Eye (tissue), 1 donor: Measurements from ENCODE around the gene RAPGEF4.
"Not testable (repeated sequence)": the region's sequence is repeated elsewhere in the genome, so short reads cannot be mapped to it uniquely, and the experiment has no call there.

Experiments used
- DNase-seq: peaks from one replicate; pipeline ENCODE4 v3.0.0-alpha.2; 2015

RAPGEF4 gene

GRCh38 chr2:173002751-173003541 lies 267.3 kb downstream of the RAPGEF4 start:
- DNase-seq = peak; percentile 6

DNA sequence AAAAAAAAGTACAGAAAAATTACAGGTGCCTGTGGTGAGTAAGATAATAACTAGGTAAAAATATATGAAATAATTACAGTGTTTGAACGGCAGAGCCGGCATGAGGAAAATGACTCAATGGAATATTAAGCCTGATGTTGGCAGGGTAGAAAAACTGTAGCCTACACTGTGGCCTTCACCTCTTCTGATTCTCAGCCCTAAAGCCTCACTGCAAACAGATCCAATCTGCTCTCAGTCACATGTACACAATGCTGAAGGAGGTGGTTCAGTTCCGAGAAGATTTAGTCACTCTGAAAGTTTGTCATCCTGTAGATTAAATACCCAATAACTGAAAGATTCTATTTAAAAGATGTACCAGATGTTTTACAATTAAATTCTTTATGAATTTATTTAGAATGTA lies 273.1 kb downstream of the RAPGEF4 start:
- no peak for DNase-seq

DNA sequence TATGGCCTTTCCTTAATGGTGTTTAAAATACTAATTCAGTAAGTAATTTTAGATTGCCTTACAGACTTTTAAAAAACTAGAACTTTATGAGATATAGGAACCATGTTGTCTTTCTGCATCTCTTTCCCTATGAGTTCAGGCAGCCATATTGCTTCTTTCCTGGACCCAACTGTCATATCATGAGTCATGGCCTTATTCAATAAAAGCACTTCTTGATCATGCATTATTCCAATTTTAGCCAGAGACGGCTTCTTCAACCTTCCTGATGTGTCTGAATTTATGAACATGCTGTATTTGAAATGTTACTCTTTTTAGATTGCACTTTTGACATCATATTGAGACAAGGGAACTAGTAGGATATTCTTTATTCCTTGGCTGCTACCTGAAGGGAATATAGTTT lies 274.6 kb downstream of the RAPGEF4 start:
- DNase-seq = no peak

DNA sequence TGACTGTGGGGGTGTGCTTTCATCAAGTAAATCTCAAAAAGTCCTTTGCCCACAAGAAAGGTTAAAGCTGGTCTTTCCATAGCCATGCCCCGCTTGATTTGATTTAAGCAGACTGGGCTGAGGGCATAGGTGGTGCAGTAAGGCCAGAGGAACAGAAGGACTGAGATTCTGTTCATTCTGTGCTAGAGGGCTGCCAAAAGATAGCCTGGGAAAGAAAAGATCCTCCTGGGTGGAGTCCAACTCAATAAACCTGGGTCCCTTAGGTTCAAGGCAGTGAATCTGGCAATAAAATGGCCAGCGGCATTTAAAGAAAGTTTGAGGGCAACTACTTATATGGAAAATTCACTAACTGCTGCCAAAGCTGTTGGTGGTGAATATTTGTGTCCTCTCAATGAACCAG lies 280.8 kb downstream of the RAPGEF4 start:
- DNase-seq = no peak

DNA sequence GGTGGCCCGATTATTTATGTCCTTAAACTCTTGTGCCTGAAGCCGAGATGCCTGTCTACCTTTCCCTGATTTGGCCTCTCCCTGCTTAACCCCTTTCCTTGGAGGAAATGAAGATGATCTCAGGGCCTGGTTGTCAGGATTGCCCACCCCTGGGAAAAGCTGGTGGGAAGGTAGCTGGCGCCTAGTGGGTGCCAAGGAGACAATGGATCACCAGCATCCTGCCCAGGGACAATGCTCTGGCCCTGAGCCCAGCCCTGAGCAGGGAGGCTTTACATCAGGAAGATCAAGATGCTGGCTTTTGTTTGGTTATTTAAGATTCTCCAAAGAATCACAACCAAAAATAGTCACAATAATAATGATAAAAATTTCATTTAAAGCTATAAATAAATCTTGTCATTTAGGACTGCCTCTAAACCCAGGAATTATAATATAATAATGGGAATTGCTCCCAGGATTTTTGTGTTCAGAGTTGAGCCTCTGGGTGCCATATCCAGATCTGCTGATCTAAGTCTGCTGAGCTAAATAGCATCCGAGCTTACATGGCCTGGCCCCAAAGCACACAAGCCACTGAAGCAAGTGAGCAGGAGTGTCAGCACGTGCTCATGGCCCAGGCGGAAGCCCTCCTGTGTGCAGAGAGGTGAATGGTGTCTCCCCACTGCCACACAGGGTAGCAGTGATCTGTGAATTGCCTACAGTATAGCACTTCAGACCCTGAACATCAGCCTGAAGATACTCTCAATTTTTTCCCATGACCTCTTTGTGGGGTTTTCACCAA lies 282.2 kb downstream of the RAPGEF4 start:
- DNase-seq = no peak

- no peak for DNase-seq
Measured at GRCh38 chr2:173019755-173020154, 284.1 kb downstream of the RAPGEF4 start.

DNA sequence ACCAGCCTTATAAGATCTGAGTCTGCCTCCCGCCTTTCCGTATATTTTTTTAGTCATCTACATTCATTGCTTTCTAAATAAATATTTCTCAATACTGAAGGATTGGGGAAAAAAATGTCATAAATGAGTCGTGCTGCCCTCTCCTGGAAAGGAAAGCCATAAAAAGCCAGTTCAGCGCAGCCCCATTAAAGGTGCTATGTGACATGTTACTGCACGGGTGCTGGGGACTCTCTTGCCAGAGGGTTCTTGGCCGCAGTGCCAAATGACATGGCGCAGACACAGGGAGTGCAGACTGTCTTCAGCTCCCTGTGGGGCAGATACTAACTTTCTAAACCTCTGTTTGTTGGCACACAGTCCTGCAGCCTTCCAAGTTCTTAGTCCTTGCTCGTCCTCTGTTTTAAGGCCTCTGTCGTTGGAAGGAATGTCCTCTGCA lies 286.3 kb downstream of the RAPGEF4 start:
- DNase-seq = no peak

DNA sequence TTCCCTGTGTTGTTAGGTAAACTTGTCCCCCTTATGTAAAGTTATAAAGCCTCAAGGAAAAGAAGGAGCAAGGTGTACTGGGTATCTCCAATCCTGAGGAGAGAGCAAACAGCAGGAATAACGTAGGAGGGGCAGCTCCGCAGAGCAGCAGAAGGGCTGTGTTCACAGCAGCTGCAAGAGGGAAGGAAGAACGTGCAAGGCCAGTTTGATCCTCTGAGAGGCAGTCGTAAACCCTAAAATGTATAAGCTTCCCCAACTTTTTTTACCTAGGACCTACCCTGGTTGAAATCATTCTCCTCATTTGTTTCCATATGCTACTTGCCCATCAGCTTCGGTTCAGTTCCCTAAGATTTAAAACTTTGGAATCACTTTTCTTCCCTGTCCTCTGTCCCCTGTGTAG lies 288.1 kb downstream of the RAPGEF4 start:
- DNase-seq = no peak

GRCh38 chr2:173026479-173026878 lies 290.8 kb downstream of the RAPGEF4 start:
- DNase-seq = no peak

DNA sequence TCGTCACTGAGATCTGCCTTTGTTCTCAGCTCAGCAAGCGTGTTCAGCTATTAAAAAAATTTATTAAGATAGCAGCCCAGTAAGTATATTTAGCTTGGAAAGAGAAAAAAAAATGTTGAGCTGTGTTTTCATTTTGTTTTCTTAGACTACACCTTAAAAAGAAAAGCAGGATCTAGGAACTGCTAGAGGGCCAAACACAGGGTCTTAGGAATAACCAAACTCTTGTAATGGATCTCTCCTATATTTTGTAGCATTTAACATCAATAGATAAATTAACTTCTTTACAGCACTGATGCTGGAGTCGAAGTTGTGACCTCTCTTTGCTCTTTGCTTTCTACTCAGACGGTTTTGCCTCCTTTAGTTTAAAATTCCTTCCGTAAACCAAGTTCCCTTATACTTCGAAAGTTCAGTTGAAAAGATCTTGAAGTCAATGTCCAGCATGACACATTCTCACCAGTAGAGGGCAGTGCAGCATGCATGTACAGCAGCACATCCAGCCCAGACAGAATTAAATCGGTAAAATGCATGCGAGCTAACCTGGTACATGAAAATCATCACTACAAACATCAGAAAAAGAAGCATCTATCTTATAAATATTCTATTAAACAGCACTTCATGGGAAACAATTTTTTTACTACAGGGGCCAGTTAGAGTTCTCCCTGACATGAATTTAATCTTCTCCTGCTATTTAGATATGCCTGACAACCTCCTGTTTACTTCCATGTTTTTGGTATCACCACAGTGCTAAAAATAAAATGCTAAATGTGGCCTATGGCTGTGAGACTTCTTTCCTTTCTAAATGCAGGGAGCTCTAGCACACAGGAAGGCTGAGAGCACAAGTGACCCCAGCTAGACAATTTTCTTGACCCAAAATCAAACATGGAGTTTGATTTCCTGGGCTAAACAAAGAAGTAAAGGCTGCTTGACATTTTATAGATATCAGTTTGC lies 291.8 kb downstream of the RAPGEF4 start:
- DNase-seq = peak; percentile 97

DNA sequence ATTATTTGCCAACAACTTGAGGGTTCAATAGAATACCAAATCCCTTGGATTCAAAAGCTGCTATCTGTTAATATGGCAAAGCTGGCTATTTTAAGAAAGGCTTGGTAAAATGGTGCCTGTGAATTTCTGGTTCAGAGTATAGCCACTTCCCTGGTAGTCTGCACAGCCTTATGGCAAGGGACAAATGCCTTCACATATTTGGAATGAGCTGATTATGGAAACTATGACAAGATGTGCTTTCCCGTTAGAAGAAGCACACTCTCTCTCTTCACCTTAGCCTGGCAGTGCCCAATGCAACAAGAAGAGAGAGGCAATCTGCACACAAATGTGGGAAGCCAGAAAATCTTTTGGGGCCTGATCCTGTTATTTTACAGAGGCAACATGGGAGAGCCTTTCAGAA lies 292.5 kb downstream of the RAPGEF4 start:
- DNase-seq = no peak

- DNase-seq = peak; percentile 37
Measured at GRCh38 chr2:173028671-173029070, 293.0 kb downstream of the RAPGEF4 start.

- DNase-seq = no peak
Measured at GRCh38 chr2:173030561-173031490, 295.2 kb downstream of the RAPGEF4 start.

DNA sequence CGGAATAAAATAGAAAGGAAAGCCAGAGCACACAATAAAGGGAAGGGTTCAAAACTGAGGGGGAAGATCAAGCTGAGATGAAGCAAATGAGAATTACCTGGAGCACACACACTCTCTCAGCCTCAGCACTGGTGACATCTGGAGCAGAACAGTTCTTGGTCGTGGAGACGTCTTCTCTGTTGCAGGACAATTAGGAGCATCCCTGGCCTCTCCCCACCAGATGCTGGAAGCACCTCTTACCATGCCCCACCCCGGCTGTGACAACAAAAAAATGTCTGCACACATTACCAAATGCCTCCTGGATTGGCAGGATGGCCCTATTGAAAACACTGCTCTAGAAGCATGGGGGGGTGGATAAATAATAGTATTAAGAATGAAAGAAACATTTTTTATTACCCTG lies 296.4 kb downstream of the RAPGEF4 start:
- DNase-seq = no peak

DNA sequence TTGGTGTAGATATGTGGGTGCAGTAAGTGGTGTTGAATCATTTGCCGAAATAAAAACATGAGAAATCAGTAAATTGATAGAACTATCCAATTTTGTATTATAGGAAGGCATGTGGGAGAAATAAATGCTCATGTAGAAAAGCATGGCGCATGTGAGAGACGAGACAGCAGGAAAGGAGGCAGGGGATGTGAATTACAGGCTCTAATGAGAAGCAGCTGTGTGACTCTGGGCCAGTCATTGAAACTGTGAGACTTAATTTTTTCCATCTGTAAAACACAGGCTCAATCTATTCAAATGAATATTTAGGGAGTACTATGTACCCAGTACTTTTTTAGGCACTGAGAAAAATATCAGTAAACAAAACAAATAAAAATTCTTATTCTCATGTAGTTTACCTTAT lies 297.4 kb downstream of the RAPGEF4 start:
- no peak for DNase-seq

DNA sequence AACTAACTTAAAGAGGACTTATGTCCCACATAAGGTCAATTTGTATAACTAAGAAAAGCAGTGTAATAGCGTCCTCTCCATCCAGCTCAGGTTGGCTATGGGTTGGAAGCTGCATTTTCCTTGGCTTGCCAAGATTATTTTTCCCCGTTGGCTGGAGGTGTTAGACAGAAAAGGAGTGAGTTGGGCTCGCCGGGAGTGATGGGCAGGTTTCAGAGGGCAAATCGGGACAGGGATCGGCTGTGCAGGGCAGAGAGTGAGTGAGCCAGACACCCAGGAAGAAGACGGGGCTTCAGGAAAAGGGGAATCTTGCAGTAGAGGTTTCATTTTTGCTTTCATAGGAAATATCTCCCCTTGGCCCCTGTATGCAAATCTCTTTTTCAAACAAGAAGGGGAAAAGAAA lies 298.5 kb downstream of the RAPGEF4 start:
- no peak for DNase-seq

GRCh38 chr2:173037245-173038120 lies 301.8 kb downstream of the RAPGEF4 start:
- DNase-seq = no peak

GRCh38 chr2:173038257-173038656 lies 302.6 kb downstream of the RAPGEF4 start:
- not testable (repeated sequence) for DNase-seq

DNA sequence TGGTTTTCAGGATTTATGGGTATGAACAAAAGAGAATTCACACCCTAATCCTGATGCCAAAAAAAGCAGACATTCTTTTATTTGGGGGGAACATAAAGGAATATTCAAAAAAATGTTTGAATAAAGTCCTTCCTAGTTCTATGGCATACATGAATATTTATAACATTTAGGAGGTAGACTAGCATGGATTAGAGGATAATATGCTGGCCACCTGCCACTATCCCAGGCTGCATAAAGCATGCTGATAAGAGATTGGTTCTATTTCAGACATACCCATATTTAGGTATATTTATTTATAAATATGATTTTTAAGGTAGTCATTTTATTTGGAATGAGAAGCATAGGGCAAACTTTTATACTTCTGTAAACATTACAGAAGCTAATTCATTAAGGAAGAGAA lies 305.1 kb downstream of the RAPGEF4 start:
- no peak for DNase-seq

GRCh38 chr2:173043476-173043875 lies 307.8 kb downstream of the RAPGEF4 start:
- no peak for DNase-seq
